ENCODE measurements around the gene TRAPPC1. TPM values are rescaled to one million over a fixed set of nuclear protein-coding genes. Genes with fewer than 3 reads are reported as not detected.

The TRAPPC1 gene
- total RNA-seq, 1 donor from 2014 or later = 111 TPM

DNA sequence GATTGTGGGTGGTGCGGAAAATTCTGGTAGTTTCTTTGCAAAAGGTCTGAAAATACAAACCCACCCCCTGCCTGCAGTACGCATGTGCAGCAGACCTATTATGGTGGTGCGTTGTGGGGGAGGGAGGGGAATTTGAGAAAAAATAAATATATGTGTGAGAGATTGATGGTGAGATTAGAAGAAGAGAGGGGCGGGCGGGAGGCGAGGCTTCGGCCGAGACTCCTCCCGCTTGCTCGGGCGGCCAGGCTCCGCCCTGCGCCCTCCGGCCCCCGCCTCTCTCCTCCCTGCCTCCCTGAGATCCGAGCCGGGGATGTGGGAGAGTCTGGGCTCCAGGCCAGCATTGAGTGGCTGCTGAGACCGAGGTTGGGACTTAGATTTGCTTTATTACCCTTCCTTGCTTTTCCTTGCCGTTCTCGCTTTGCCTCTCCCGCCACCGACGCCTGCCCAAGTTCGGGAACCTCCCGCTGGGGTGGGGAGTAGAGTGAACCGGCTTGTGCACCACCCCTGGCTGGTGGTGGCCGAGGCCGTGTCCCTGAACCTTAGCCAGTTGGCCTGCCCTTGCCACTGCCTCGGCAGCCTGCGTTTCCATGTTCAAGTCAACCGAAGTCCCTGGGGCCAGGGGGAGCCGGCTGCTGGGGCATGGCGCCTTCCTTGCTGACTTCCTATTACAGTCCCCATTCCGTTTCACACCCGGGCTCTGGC, 44.1 kb downstream of the TRAPPC1 start:
- Mint-ChIP-seq H3K9me3 (no peaks in the 10 kb centered on the region), H3K4me1 (peaks cover 6% of the 10 kb centered on the region), H3K27me3 (ENCODE audit: low read depth) (no peaks in the 10 kb centered on the region), H3K27ac (no peak overlapping the region), H3K4me3 (no peak overlapping the region), H3K36me3 (peaks cover 11% of the 10 kb centered on the region)
- peak; percentile 92 to 94 for DNase-seq (ENCODE audit: low spot score in 2 of 2, unreplicated experiment in 2 of 2)
- TF ChIP-seq, protein P1, sequence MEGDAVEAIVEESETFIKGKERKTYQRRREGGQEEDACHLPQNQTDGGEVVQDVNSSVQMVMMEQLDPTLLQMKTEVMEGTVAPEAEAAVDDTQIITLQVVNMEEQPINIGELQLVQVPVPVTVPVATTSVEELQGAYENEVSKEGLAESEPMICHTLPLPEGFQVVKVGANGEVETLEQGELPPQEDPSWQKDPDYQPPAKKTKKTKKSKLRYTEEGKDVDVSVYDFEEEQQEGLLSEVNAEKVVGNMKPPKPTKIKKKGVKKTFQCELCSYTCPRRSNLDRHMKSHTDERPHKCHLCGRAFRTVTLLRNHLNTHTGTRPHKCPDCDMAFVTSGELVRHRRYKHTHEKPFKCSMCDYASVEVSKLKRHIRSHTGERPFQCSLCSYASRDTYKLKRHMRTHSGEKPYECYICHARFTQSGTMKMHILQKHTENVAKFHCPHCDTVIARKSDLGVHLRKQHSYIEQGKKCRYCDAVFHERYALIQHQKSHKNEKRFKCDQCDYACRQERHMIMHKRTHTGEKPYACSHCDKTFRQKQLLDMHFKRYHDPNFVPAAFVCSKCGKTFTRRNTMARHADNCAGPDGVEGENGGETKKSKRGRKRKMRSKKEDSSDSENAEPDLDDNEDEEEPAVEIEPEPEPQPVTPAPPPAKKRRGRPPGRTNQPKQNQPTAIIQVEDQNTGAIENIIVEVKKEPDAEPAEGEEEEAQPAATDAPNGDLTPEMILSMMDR (IDR thresholded peaks at IDR 0.05; ENCODE audit: unreplicated experiment) = no peak

DNA sequence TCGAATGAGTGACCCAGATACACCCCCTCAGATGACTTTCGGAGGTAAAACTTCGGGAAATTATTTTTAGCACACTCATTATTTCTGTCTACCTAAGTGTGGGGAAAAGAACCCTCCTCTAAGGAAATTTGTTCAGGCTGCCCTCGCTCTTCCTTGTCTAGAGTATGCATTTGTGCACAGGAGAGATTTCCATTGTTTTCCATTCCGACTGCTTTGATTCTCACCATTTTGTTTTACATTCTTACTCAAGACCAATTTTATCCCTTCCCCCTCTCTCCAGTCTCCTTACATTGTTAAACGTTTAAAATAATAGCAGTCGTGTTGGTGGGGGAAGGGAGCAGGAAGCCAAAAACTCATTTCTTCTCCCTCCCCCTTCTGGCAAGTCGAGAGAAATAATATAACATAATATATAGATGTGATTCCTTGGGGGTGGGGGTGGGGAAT, 44.7 kb downstream of the TRAPPC1 start:
- Mint-ChIP-seq H3K27ac (no peak overlapping the region), H3K9me3 (no peaks in the 10 kb centered on the region), H3K27me3 (ENCODE audit: low read depth) (no peaks in the 10 kb centered on the region), H3K4me1 (peaks cover 6% of the 10 kb centered on the region), H3K4me3 (no peak overlapping the region), H3K36me3 (peaks cover 10% of the 10 kb centered on the region)
- TF ChIP-seq, protein P1 (IDR thresholded peaks at IDR 0.05; ENCODE audit: unreplicated experiment) = no peak
- no peak for DNase-seq (ENCODE audit: low spot score in 2 of 2, unreplicated experiment in 2 of 2)

DNA sequence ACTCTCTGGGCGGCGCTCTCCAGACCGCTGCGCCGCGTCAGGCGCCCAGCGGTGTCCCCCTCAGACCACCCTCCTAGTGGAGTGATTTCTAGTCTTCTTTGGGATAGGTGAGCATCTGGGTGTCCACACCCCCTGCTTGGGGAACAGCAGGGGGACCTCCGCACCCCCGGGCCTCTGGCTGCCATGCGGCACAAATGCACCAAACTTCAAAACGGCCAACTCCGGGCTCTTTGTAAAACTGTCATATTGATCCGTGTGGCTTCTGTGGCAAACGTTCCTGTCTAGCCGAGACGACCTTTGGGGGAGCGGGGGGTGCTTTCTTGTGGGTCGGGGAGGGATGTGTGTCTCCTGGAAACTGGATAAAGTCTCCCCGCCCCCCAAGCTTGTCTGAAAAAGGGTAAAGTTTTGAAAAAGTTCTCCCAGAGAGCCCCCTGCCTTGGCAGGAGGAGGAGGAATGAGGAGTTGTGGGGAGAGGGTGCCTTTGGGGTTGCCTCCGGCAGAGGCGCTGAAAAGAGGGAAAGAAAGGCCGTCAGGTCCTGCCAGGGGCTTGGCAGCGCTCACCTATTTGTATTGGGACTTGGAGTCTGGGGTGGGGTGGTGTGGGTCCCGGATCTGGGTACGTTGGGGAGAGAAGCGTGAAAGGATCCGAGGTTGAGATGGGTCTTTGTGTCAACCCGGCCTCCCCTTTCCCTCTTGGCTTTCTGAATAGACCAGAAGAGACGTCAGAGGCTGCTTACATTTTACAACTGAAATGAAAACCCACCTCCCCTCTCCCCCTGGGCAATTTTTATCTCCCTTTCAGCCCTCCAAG, 45.3 kb downstream of the TRAPPC1 start:
- DNase-seq (ENCODE audit: low spot score in 2 of 2, unreplicated experiment in 2 of 2) = peak in 1 of 2 experiments; percentile 59
- H3K9me3 Mint-ChIP-seq = no peaks in the 10 kb centered on the region
- H3K27ac Mint-ChIP-seq = no peak overlapping the region
- H3K36me3 Mint-ChIP-seq = peaks cover 7% of the 10 kb centered on the region
- H3K4me1 Mint-ChIP-seq = peaks cover 6% of the 10 kb centered on the region
- H3K4me3 Mint-ChIP-seq = no peak overlapping the region
- H3K27me3 Mint-ChIP-seq (ENCODE audit: low read depth) = no peaks in the 10 kb centered on the region
- TF ChIP-seq, protein P1 (IDR thresholded peaks at IDR 0.05; ENCODE audit: unreplicated experiment) = no peak

DNA sequence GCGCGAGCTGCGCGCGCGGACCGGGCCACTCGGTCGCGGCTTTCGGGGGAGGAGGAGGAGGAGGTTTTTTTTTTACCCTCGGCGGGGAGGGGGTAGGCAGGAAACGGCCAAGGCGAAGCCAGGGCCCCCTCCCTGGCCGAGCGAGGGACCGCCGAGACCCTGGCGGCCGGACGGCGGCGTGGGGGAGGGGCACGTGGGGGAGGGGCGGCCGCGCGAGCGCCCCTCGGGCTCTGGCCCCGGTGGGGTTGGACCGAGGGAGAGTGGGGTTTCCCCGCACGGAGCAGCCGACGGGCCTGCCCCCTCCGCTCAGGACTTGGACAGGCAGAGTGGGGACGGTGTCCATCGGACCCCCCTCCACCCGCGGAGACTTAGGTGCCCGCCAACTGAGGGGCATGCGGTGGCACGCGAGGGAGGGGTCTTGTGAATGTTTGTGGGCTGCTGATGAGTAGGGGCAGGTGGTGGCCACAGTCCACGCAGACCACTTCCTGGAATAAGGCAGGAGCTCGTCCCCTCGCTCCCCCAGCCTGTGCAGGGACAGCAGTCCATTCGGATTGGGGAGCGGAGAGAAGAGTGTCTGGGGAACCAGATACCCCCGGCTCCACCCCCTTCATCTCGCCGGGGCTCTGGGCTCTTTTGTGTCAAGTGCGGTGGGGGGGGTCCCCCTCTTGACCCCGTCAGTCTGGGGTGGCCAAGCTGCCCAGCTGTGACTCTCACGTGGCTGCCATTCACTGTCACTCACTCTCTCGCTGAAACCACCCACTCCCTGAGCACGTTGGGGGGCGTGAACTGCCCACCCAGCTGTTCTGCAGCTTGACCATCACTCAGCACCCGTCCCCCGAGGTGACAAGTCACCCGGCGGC, 46.1 kb downstream of the TRAPPC1 start:
- Mint-ChIP-seq H3K36me3 (peaks cover 4% of the 10 kb centered on the region), H3K4me3 (peak overlapping the region; percentile 58), H3K9me3 (no peaks in the 10 kb centered on the region), H3K27ac (no peak overlapping the region), H3K4me1 (peaks cover 6% of the 10 kb centered on the region), H3K27me3 (ENCODE audit: low read depth) (no peaks in the 10 kb centered on the region)
- TF ChIP-seq, protein P1 (IDR thresholded peaks at IDR 0.05; ENCODE audit: unreplicated experiment) = no peak
- peak in 1 of 2 experiments; percentile 55 for DNase-seq (ENCODE audit: low spot score in 2 of 2, unreplicated experiment in 2 of 2)

DNA sequence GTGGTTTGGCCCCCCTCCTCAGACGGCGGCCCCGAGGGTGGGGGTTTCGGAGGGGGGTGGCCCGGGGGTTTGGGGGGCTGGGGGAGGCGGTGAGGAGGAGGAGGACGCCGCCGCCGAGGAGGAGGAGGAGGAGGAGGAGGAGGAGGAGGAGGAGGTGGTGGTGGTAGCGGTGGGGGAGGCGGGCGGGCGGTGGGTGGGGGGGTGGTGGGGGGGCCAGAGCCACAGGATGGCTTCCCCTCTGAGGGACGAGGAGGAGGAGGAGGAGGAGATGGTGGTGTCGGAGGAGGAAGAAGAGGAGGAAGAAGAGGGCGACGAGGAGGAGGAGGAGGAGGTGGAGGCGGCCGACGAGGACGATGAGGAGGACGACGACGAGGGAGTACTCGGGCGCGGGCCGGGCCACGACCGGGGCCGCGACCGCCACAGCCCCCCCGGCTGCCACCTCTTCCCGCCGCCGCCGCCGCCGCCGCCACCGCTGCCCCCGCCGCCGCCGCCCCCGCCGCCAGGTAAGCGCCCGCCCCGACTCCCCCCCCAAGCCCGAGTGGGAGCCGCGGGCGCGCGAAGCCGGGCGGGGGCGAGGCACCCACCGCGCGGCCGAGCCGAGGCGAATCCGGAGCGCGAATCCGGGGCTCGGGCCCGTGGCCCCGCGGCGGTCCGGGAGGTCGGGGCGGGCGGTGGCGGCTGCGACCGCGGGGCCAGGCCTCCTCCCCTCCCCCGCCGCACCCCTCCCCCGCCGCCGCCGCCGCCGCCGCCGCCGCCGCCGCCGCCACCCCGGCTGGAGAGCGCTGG, 47.0 kb downstream of the TRAPPC1 start:
- H3K36me3 Mint-ChIP-seq = no peaks in the 10 kb centered on the region
- no peaks in the 10 kb centered on the region for H3K27me3 Mint-ChIP-seq (ENCODE audit: low read depth)
- no peaks in the 10 kb centered on the region for H3K9me3 Mint-ChIP-seq
- H3K4me1 Mint-ChIP-seq = peaks cover 6% of the 10 kb centered on the region
- TF ChIP-seq, protein P1 (IDR thresholded peaks at IDR 0.05; ENCODE audit: unreplicated experiment) = no peak
- no peak for DNase-seq (ENCODE audit: low spot score in 2 of 2, unreplicated experiment in 2 of 2)
- peak overlapping the region; percentile 65 for H3K4me3 Mint-ChIP-seq
- peak overlapping the region; percentile 74 for H3K27ac Mint-ChIP-seq

Data from mesothelial cell of epicardium (in vitro differentiated cells).